Choroid plexus epithelial cell (primary cell): ENCODE results near the gene CXCR4.

Experiments
- DNase-seq: peaks from one replicate; pipeline ENCODE4 v3.0.0-alpha.2; 2010; ENCODE audit warnings: low read depth
- H3K4me3 ChIP-seq: 2 replicates; pipeline ENCODE4 v1.5.1; 2011; ENCODE audit warnings: low read depth, mild to moderate bottlenecking, control low read depth, low read length, moderate library complexity
- CTCF ChIP-seq: conservative IDR thresholded peaks from 2 replicates; pipeline ENCODE4 v1.5.1; 2011; ENCODE audit warnings: low read depth, mild to moderate bottlenecking, control low read depth, inconsistent platforms, low read length, moderate library complexity

Gene CXCR4

GRCh38 chr2:136065907-136066306 lies 52.0 kb downstream of the CXCR4 start:
- TF ChIP-seq CTCF, result no peak
- DNase-seq, result no peak
- H3K4me3 ChIP-seq, result no peak overlapping the region

- TF ChIP-seq CTCF, result no peak
- DNase-seq, result peak; percentile 6
- no peak overlapping the region for H3K4me3 ChIP-seq
These were observed 52.6 kb downstream of the CXCR4 start for GRCh38 chr2:136065384-136065783.
